Naive thymus-derived CD8-positive, alpha-beta T cell (primary cell): ENCODE measurements around the gene TMEM163. TPM values are rescaled to one million over a fixed set of nuclear protein-coding genes. Genes with fewer than 3 reads are reported as not detected.

ENCODE experiments used
- ATAC-seq, 2 donors: fragments of 150-1000 bp; cut with Tn5 transposase in 1 of 2; sonication (Bioruptor Pico), chemical (Tn5 transposase) in 1 of 2; 1 replicate in 1 of 2; 2 replicates in 1 of 2; pipeline ENCODE4 v1.10.0; 2021; ENCODE audit warnings: mild to moderate bottlenecking in 2 of 2, moderate library complexity in 2 of 2
- POLR2A ChIA-PET: fragments of 350-600 bp; sonication (Branson Sonifier 250); formaldehyde crosslinking; loops from one replicate; lab custom pipeline; 2021; ENCODE audit warnings: antibody characterized with exemption; lab: Charles Lee
- DNase-seq, 10 donors: peaks; one replicate each; pipeline versions ENCODE4 v3.0.0 to v3.0.0-alpha.2; 2020 to 2022
- H3K27ac Mint-ChIP-seq, 10 donors: one replicate each; pipeline ENCODE4 v1.8.0; 2020 to 2022; ENCODE audit warnings: mild to moderate bottlenecking in 10 of 10, mixed read lengths in 10 of 10, moderate library complexity in 4 of 10, inconsistent platforms in 1 of 10
- H3K27me3 Mint-ChIP-seq, 5 donors: one replicate each; pipeline ENCODE4 v1.8.0; 2021 to 2022; ENCODE audit warnings: mixed read lengths in 5 of 5
- H3K36me3 Mint-ChIP-seq, 3 donors: one replicate each; pipeline ENCODE4 v1.8.0; 2020 to 2022; ENCODE audit warnings: mixed read lengths in 3 of 3, mild to moderate bottlenecking in 2 of 3, inconsistent platforms in 1 of 3
- H3K4me1 Mint-ChIP-seq, 4 donors: one replicate each; pipeline ENCODE4 v1.8.0; 2021 to 2022; ENCODE audit warnings: mixed read lengths in 4 of 4
- H3K4me3 Mint-ChIP-seq, 10 donors: one replicate each; pipeline ENCODE4 v1.8.0; 2020 to 2022; ENCODE audit warnings: mild to moderate bottlenecking in 10 of 10, mixed read lengths in 10 of 10, moderate library complexity in 6 of 10, inconsistent platforms in 1 of 10
- H3K9me3 Mint-ChIP-seq, 9 donors: one replicate each; pipeline ENCODE4 v1.8.0; 2020 to 2022; ENCODE audit warnings: mixed read lengths in 9 of 9, mild to moderate bottlenecking in 3 of 9, inconsistent platforms in 1 of 9, moderate library complexity in 1 of 9
- polyA plus RNA-seq, 3 donors: library from polyadenylated mRNA; unstranded; fragments of 300-500 nt; fragmentation: Illumina TruSeq; gene quantifications; one replicate each; pipeline ENCODE4 v1.2.3, GENCODE V29; 2021
- total RNA-seq, 8 experiments: library from RNA in 2 of 8; stranded (reverse) in 2 of 8; gene quantifications; one replicate each; pipeline ENCODE4 v1.2.3 and lab custom pipeline; 2021 to 2026

TMEM163 gene
- total and polyA plus RNA-seq, 5 experiments from 2014 or later: 0.24 TPM; not detected in 4

- POLR2A ChIA-PET: no interaction called here
- DNase-seq: no peak
- peaks cover 0 to 2% (median 0%) of the 10 kb centered on the region in 9 donors for H3K9me3 Mint-ChIP-seq
- no peak overlapping the region for H3K4me3 Mint-ChIP-seq
- H3K27ac Mint-ChIP-seq: no peak overlapping the region
- no peak for ATAC-seq
- peaks cover 0 to 3% (median 0%) of the 10 kb centered on the region in 3 donors for H3K36me3 Mint-ChIP-seq
- peaks cover 0 to 22% (median 19%) of the 10 kb centered on the region in 5 donors for H3K27me3 Mint-ChIP-seq
- peaks cover 15 to 30% (median 26%) of the 10 kb centered on the region in 4 donors for H3K4me1 Mint-ChIP-seq
These were observed 35.2 kb downstream of the TMEM163 start for GRCh38 chr2:134683561-134684112.

- POLR2A ChIA-PET: no interaction called here
- ATAC-seq (no peak), DNase-seq (no peak)
- Mint-ChIP-seq H3K36me3 (peaks cover 0 to 3% (median 0%) of the 10 kb centered on the region in 3 donors), H3K4me3 (no peak overlapping the region), H3K9me3 (peaks cover 0 to 2% (median 0%) of the 10 kb centered on the region in 9 donors), H3K4me1 (peaks cover 15 to 36% (median 34%) of the 10 kb centered on the region in 4 donors), H3K27me3 (peaks cover 0 to 22% (median 19%) of the 10 kb centered on the region in 5 donors), H3K27ac (peak overlapping the region in 1 of 10 donors; percentile 0)
These were observed 36.1 kb downstream of the TMEM163 start for GRCh38 chr2:134682726-134683125.

DNA sequence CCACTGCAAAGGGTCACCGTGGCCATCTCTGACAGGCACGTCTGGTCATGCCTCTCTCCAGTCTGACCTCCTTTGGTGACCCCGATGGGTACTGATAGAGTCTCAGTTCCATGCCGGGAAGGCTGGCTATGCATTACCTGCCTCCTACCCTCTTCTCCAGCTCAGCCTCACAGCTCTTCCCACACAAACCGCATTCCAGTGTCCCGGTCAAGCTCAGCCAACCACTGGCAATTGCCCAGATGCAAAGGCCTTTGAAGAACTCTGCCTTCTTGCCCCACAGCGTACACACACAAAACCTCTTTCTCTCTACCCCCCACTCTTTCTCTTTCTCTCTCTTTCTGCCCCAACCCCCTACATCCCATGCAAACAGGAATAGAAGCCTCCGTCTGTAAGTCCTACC is 37.6 kb downstream of the TMEM163 start:
- H3K4me3 Mint-ChIP-seq: peak overlapping the region in 2 of 10 donors; percentile 54 to 60
- POLR2A ChIA-PET: no interaction called here

GRCh38 chr2:134679745-134680144 is 39.1 kb downstream of the TMEM163 start:
- H3K9me3 Mint-ChIP-seq: no peaks in the 10 kb centered on the region
- peaks cover 23 to 52% (median 47%) of the 10 kb centered on the region in 4 donors for H3K4me1 Mint-ChIP-seq
- ATAC-seq (peak; percentile 93 to 95), DNase-seq (peak in 9 of 10 donors; percentile 25 to 73 (median 41))
- H3K36me3 Mint-ChIP-seq: peaks cover 0 to 3% (median 0%) of the 10 kb centered on the region in 3 donors
- H3K4me3 Mint-ChIP-seq: peak overlapping the region; percentile 41 to 76 (median 65)
- peak overlapping the region in 4 of 10 donors; percentile 50 to 65 (median 56) for H3K27ac Mint-ChIP-seq
- POLR2A ChIA-PET: interaction anchor here (1.0 kb wide), 1 partner anchor 39 kb away, joined by 3 read pairs; the partner anchor contains the start of gene TMEM163
- peaks cover 0 to 22% (median 19%) of the 10 kb centered on the region in 5 donors for H3K27me3 Mint-ChIP-seq

More for the DNA sequence above, 37.6 kb downstream of the TMEM163 start:
- DNase-seq: no peak
- peak overlapping the region in 2 of 10 donors; percentile 21 to 51 for H3K27ac Mint-ChIP-seq
- H3K27me3 Mint-ChIP-seq: peaks cover 0 to 22% (median 19%) of the 10 kb centered on the region in 5 donors
- H3K9me3 Mint-ChIP-seq: no peaks in the 10 kb centered on the region
- no peak for ATAC-seq
- H3K4me1 Mint-ChIP-seq: peaks cover 23 to 52% (median 47%) of the 10 kb centered on the region in 4 donors
- peaks cover 0 to 3% (median 0%) of the 10 kb centered on the region in 3 donors for H3K36me3 Mint-ChIP-seq

DNA sequence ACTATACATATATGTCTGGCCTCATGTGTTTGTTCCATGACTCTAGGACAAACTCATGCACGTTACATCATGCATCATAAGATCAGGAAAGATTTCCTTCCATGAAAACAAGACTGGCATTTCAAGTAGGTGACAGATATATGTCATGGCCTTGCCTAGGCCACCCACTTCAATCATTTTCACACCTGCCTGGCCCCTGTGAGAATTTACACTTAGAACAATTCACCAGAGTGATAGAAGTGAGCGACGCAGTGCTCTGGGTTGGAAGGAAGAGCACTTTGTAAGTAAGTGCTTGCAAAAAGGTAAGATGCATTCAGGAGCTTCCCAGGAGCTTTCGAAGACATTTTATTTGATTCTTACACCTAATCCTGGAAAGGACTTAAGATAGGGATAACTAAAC is 39.5 kb downstream of the TMEM163 start:
- peak overlapping the region in 9 of 10 donors; percentile 33 to 76 (median 61) for H3K4me3 Mint-ChIP-seq
- H3K27ac Mint-ChIP-seq: peak overlapping the region in 6 of 10 donors; percentile 5 to 57 (median 43)

DNA sequence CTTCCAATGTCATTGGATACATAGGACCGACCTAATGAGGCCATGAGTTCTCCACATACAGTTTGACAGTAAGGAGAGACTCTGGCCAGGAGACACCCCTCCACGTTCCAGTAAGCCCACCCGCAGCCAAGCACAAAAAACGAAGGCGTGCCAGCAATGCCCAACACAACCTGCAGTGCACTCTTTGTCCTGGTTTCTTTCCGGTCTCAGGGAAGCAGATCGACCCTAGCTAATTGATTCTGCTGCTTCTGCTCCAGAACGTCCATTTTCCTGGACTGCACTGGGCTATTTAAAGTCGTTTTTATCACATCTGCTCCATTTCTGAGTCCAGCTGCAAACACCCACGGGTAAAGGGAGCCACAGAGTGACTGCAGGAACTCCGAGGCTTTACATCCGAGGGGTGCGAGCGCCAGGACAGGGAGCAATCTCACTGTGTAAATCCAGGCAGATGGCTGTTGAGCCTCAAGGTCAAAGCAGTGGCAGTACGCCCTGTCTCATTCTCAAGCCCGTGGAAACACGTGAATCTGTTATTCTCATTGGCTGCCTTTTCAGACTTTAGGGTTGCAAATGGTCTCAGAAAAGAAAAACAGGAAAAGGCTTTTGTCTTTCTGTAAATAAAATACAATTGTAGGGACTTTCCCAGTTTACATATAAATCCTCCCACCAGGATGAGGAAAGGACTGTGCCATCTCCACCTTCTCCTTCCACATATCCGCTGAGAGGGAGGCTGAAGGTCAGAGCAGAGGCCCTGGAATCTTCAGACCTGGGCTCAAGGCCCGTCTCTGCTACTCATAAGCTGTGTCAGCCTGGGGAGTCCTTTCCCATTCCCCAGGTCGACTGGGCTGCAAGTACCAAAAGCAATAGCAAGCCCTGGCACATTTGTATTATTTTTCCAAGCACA is 40.7 kb downstream of the TMEM163 start:
- Mint-ChIP-seq H3K9me3 (no peaks in the 10 kb centered on the region), H3K4me3 (peak overlapping the region in 2 of 10 donors; percentile 1 to 57), H3K27ac (no peak overlapping the region), H3K27me3 (peaks cover 0 to 27% (median 19%) of the 10 kb centered on the region in 5 donors), H3K4me1 (peaks cover 23 to 52% (median 47%) of the 10 kb centered on the region in 4 donors), H3K36me3 (no peaks in the 10 kb centered on the region)
- DNase-seq (no peak), ATAC-seq (no peak)
- POLR2A ChIA-PET: interaction anchor here (0.6 to 1.2 kb wide), 2 partner anchors 9 to 26 kb away, joined by 3 to 4 read pairs; no protein-coding TSS in a partner anchor

More for the DNA sequence above, 39.5 kb downstream of the TMEM163 start:
- peaks cover 0 to 3% (median 0%) of the 10 kb centered on the region in 3 donors for H3K36me3 Mint-ChIP-seq
- no peak for ATAC-seq
- no peak for DNase-seq
- peaks cover 0 to 22% (median 19%) of the 10 kb centered on the region in 5 donors for H3K27me3 Mint-ChIP-seq
- peaks cover 23 to 52% (median 47%) of the 10 kb centered on the region in 4 donors for H3K4me1 Mint-ChIP-seq
- POLR2A ChIA-PET: no interaction called here
- H3K9me3 Mint-ChIP-seq: no peaks in the 10 kb centered on the region

- ATAC-seq: peak; percentile 63 to 69
- DNase-seq: peak in 7 of 10 donors; percentile 21 to 69 (median 36)
- no peaks in the 10 kb centered on the region for H3K9me3 Mint-ChIP-seq
- H3K27me3 Mint-ChIP-seq: peaks cover 0 to 24% (median 14%) of the 10 kb centered on the region in 5 donors
- no peaks in the 10 kb centered on the region for H3K36me3 Mint-ChIP-seq
- H3K4me3 Mint-ChIP-seq: peak overlapping the region; percentile 41 to 78 (median 68)
- H3K27ac Mint-ChIP-seq: peak overlapping the region in 5 of 10 donors; percentile 38 to 87 (median 60)
- POLR2A ChIA-PET: interaction anchor here (1.2 kb wide), 1 partner anchor 8 kb away, joined by 3 read pairs; no protein-coding TSS in a partner anchor
- peaks cover 28 to 61% (median 51%) of the 10 kb centered on the region in 4 donors for H3K4me1 Mint-ChIP-seq
These were observed 41.8 kb downstream of the TMEM163 start for GRCh38 chr2:134676960-134677359.

DNA sequence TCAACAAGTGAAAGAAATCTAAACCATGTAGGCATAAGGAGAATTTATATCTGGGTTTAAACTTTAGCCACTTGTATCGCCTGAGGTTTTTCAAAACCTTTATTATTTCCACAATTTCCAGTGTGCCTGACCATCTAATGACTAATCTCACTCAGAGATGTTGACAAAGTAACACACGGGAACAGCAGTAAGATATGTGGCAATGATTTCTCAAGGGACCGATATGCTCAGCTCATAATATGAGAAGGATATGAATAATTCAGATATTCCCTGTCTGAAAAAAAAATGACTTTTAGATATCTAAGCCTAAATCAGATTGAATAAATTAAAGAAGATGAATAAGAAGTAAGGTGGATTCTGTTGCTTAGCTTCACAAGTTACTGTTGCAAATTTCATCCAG is 43.5 kb downstream of the TMEM163 start:
- Mint-ChIP-seq H3K9me3 (no peaks in the 10 kb centered on the region), H3K4me3 (no peak overlapping the region), H3K27me3 (peaks cover 0 to 18% (median under 1%) of the 10 kb centered on the region in 5 donors), H3K4me1 (peaks cover 33 to 65% (median 54%) of the 10 kb centered on the region in 4 donors), H3K36me3 (no peaks in the 10 kb centered on the region), H3K27ac (no peak overlapping the region)
- ATAC-seq (no peak), DNase-seq (no peak)
- POLR2A ChIA-PET: interaction anchor here (0.6 kb wide), 1 partner anchor 390 kb away, joined by 6 read pairs; no protein-coding TSS in a partner anchor

GRCh38 chr2:134674687-134675086 is 44.1 kb downstream of the TMEM163 start:
- Mint-ChIP-seq H3K9me3 (no peaks in the 10 kb centered on the region), H3K4me1 (peaks cover 34 to 67% (median 56%) of the 10 kb centered on the region in 4 donors), H3K36me3 (no peaks in the 10 kb centered on the region), H3K4me3 (no peak overlapping the region), H3K27ac (no peak overlapping the region), H3K27me3 (peaks cover 0 to 18% (median 0%) of the 10 kb centered on the region in 5 donors)
- POLR2A ChIA-PET: no interaction called here
- DNase-seq (no peak), ATAC-seq (no peak)

DNA sequence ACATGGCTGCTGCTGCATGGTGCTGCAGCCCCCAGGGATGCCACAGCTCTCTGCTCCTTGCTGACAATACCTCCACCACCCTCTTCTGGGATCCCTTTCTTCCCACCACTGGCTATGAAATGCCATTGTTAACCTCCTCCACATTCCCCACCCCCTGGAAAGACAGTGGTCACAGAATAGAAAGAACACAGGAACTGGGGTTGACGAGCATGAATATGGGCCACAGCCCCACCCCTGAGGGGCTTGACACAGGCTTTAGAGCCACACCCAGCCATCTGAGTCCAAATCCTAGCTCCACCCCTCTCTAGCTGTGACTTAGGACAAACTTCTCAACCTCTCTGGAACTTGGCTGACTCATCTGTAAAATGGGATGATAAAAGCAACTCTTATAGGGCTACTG is 47.3 kb downstream of the TMEM163 start:
- ATAC-seq: no peak
- H3K27me3 Mint-ChIP-seq: peaks cover 0 to 23% (median 6%) of the 10 kb centered on the region in 5 donors
- DNase-seq: no peak
- peak overlapping the region; percentile 4 to 76 (median 70) for H3K4me3 Mint-ChIP-seq
- no peaks in the 10 kb centered on the region for H3K9me3 Mint-ChIP-seq
- H3K27ac Mint-ChIP-seq: peak overlapping the region; percentile 61 to 94 (median 90)
- peaks cover 40 to 67% (median 59%) of the 10 kb centered on the region in 4 donors for H3K4me1 Mint-ChIP-seq
- POLR2A ChIA-PET: interaction anchor here (1.7 to 2.1 kb wide), 3 partner anchors 9 to 32 kb away, joined by 5 to 7 read pairs (median 5); no protein-coding TSS in a partner anchor
- H3K36me3 Mint-ChIP-seq: no peaks in the 10 kb centered on the region

DNA sequence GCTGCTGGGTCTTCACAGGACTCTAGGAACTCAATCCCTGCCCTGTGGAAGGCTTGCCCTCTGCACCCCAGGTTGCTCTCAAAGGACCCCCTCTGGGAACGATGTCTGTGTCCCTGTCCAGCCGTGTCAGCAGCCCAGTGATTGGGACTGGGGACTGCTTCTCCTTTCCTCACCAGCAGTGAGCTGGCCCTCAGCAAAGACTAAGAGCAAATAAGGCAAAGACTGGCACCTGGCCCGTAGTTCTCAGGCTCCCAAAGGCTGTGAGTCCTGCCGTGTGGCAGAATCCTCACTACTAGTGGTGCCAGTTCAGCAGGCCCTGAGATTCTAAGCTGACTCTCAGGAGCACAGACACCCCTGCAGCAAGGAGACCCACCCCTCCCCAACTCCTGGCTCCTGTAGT is 47.8 kb downstream of the TMEM163 start:
- Mint-ChIP-seq H3K27me3 (peaks cover 0 to 29% (median 12%) of the 10 kb centered on the region in 5 donors), H3K27ac (peak overlapping the region; percentile 79 to 94 (median 90)), H3K4me1 (peaks cover 42 to 71% (median 62%) of the 10 kb centered on the region in 4 donors), H3K4me3 (peak overlapping the region; percentile 20 to 80 (median 70)), H3K36me3 (no peaks in the 10 kb centered on the region), H3K9me3 (no peaks in the 10 kb centered on the region)
- ATAC-seq: no peak
- DNase-seq: no peak
- POLR2A ChIA-PET: interaction anchor here (1.4 to 2.1 kb wide), 4 partner anchors 9 to 247 kb away, joined by 4 to 7 read pairs (median 5); no protein-coding TSS in a partner anchor
